Ovary (tissue), 9 donors: Measurements from ENCODE around the gene UQCR11. TPM values are rescaled to one million over a fixed set of nuclear protein-coding genes. Genes with fewer than 3 reads are reported as not detected.

ENCODE experiments used
- polyA plus RNA-seq, 2 donors: library from polyadenylated mRNA; stranded (reverse); fragments of 200-250 nt in 1 of 2; fragments of 350-450 nt in 1 of 2; fragmentation: Illumina TruSeq in 1 of 2; extraction: RNeasy Lipid Tissue Mini Kit (QIAGEN cat#74804) in 1 of 2; gene quantifications; one replicate each; pipeline ENCODE4 v1.2.3, GENCODE V29; 2013 to 2014
- small RNA-seq: library from RNA; depleted of rRNA; stranded (forward); fragments of <200 nt; gene quantifications from one replicate; pipeline ENCODE3, GENCODE V24; 2016
- total RNA-seq, 7 donors: library from RNA; depleted of rRNA in 2 of 7; stranded (reverse); fragments of >200 nt in 2 of 7; fragmentation: NEBNext Ultra II Directional in 3 of 7; extraction: Animal tissue kit (Norgen Biotek cat#: 25700) in 3 of 7; gene quantifications; one replicate each; pipeline versions ENCODE4 v1.1.0 to v1.2.4, GENCODE V29; 2016 to 2023
- donor health status: DM: no; HTN: no; CAD: no; lungs with moderate emphysema.
- donor health status: DM: no; HTN: no; CAD: no.
- donor health status: Bipolar disorder and iron deficiency.
- donor health status: DM: yes; HTN: yes; CAD: no.
- donor health status: DM: no; HTN: no; CAD: no.
- donor health status: DM: yes; HTN: yes; CAD: no.

UQCR11 gene
- total and polyA plus RNA-seq, 9 donors = 39.5 to 132 (median 92.9) TPM

Small RNA genes lying within 50 kb of the gene (small RNA-seq; reads per million reads assigned to genes)
- not detected for gene AC005943.2
- not detected for gene RN7SL477P
- gene RNU6-1223P = not detected

Other genes with a start within 250 kb of the UQCR11 start
- gene NDUFS7, start 221.6 kb downstream of the UQCR11 start, total RNA-seq = 100 to 1,000 TPM in 1 of 7 donors, 10 to 100 TPM in 6; 65.6 to 112 (median 79.9) TPM
- gene NDUFS7, start 221.6 kb downstream of the UQCR11 start, polyA plus RNA-seq = 10 to 100 TPM in 1 of 2 donors, under 1 TPM in 1; 0.72 to 96.2 TPM
- 10 to 100 TPM in 6 of 7 donors, 1 to 10 TPM in 1; 8.3 to 34.1 (median 20.1) TPM for gene GAMT, start 203.9 kb downstream of the UQCR11 start, total RNA-seq
- 10 to 100 TPM in 1 of 2 donors, 1 to 10 TPM in 1; 8.0 to 13.8 TPM for gene GAMT, start 203.9 kb downstream of the UQCR11 start, polyA plus RNA-seq
- gene DAZAP1, start 197.9 kb downstream of the UQCR11 start, total RNA-seq = 100 to 1,000 TPM in 1 of 7 donors, 10 to 100 TPM in 6; 35.4 to 113 (median 79.5) TPM
- 10 to 100 TPM; 29.6 to 58.5 TPM for gene DAZAP1, start 197.9 kb downstream of the UQCR11 start, polyA plus RNA-seq
- gene RPS15, start 167.1 kb downstream of the UQCR11 start, total RNA-seq = 1,000 to 10,000 TPM; 1,643 to 7,253 (median 2,328) TPM
- 1,000 to 10,000 TPM in 1 of 2 donors, 100 to 1,000 TPM in 1; 174 to 5,234 TPM for gene RPS15, start 167.1 kb downstream of the UQCR11 start, polyA plus RNA-seq
- under 1 TPM; under 0.01 to 0.28 (median 0.12) TPM for gene APC2, start 155.3 kb downstream of the UQCR11 start, total RNA-seq
- under 1 TPM in 1 of 2 donors, not detected in 1; 0.02 TPM for gene APC2, start 155.3 kb downstream of the UQCR11 start, polyA plus RNA-seq
- gene C19orf25, start 126.2 kb downstream of the UQCR11 start, total RNA-seq = 10 to 100 TPM; 15.3 to 25.8 (median 22.2) TPM
- gene C19orf25, start 126.2 kb downstream of the UQCR11 start, polyA plus RNA-seq = 10 to 100 TPM in 1 of 2 donors, 1 to 10 TPM in 1; 1.1 to 26.3 TPM
- 1 to 10 TPM in 6 of 7 donors, under 1 TPM in 1; 0.83 to 9.4 (median 1.9) TPM for gene PCSK4, start 115.1 kb downstream of the UQCR11 start, total RNA-seq
- 1 to 10 TPM in 1 of 2 donors, not detected in 1; 2.9 TPM for gene PCSK4, start 115.1 kb downstream of the UQCR11 start, polyA plus RNA-seq
- gene REEP6, start 114.3 kb downstream of the UQCR11 start, total RNA-seq = 10 to 100 TPM in 2 of 7 donors, 1 to 10 TPM in 5; 2.9 to 13.0 (median 7.2) TPM
- gene REEP6, start 114.3 kb downstream of the UQCR11 start, polyA plus RNA-seq = 1 to 10 TPM; 9.2 to 9.7 TPM
- gene ADAMTSL5, start 92.4 kb downstream of the UQCR11 start, total RNA-seq = 1 to 10 TPM in 4 of 7 donors, under 1 TPM in 2, not detected in 1; 0.42 to 7.5 (median 2.0) TPM
- gene ADAMTSL5, start 92.4 kb downstream of the UQCR11 start, polyA plus RNA-seq = 1 to 10 TPM in 1 of 2 donors, under 1 TPM in 1; 0.19 to 4.9 TPM
- gene PLK5, start 81.4 kb downstream of the UQCR11 start, total RNA-seq = 1 to 10 TPM in 2 of 7 donors, under 1 TPM in 1, not detected in 4; 0.11 to 1.1 (median 1.1) TPM
- gene PLK5, start 81.4 kb downstream of the UQCR11 start, polyA plus RNA-seq = under 1 TPM in 1 of 2 donors, not detected in 1; 0.23 TPM
- gene MEX3D, start 37.1 kb downstream of the UQCR11 start, total RNA-seq = 10 to 100 TPM; 20.9 to 54.4 (median 35.3) TPM
- gene MEX3D, start 37.1 kb downstream of the UQCR11 start, polyA plus RNA-seq = 10 to 100 TPM in 1 of 2 donors, 1 to 10 TPM in 1; 7.3 to 17.6 TPM
- 10 to 100 TPM; 53.3 to 94.7 (median 74.4) TPM for gene MBD3, start 12.6 kb downstream of the UQCR11 start, total RNA-seq
- gene MBD3, start 12.6 kb downstream of the UQCR11 start, polyA plus RNA-seq = 10 to 100 TPM in 1 of 2 donors, 1 to 10 TPM in 1; 2.1 to 74.3 TPM
- 10 to 100 TPM; 28.0 to 85.3 (median 76.6) TPM for gene TCF3, start 47.2 kb upstream of the UQCR11 start, total RNA-seq
- gene TCF3, start 47.2 kb upstream of the UQCR11 start, polyA plus RNA-seq = 10 to 100 TPM; 17.0 to 56.9 TPM
- gene ONECUT3, start 148.0 kb upstream of the UQCR11 start, total RNA-seq = under 1 TPM in 1 of 7 donors, not detected in 6; 0.05 TPM
- not detected for gene ONECUT3, start 148.0 kb upstream of the UQCR11 start, polyA plus RNA-seq
- gene ATP8B3, start 206.8 kb upstream of the UQCR11 start, total RNA-seq = 1 to 10 TPM in 5 of 7 donors, under 1 TPM in 2; 0.72 to 3.2 (median 2.1) TPM
- 1 to 10 TPM in 1 of 2 donors, under 1 TPM in 1; 0.91 to 1.5 TPM for gene ATP8B3, start 206.8 kb upstream of the UQCR11 start, polyA plus RNA-seq
- 10 to 100 TPM; 14.9 to 46.7 (median 30.4) TPM for gene REXO1, start 243.0 kb upstream of the UQCR11 start, total RNA-seq
- 10 to 100 TPM in 1 of 2 donors, 1 to 10 TPM in 1; 4.8 to 21.5 TPM for gene REXO1, start 243.0 kb upstream of the UQCR11 start, polyA plus RNA-seq